Left kidney (tissue), 2 donors: ENCODE measurements around the gene STX11. TPM values are rescaled to one million over a fixed set of nuclear protein-coding genes. Genes with fewer than 3 reads are reported as not detected.

ENCODE experiments used
- DNase-seq: peaks from one replicate; pipeline ENCODE4 v3.0.0-alpha.2; 2013
- polyA plus RNA-seq: library from polyadenylated mRNA; unstranded; fragments of 120-200 nt; gene quantifications from one replicate; pipeline ENCODE4 v1.2.1, GENCODE V29; 2013; ENCODE audit not compliant: insufficient read length

STX11 gene
- polyA plus RNA-seq, 1 donor = 0.27 TPM

- DNase-seq = no peak
Observed at GRCh38 chr6:144141470-144141869, 8.8 kb upstream of the STX11 start.

DNA sequence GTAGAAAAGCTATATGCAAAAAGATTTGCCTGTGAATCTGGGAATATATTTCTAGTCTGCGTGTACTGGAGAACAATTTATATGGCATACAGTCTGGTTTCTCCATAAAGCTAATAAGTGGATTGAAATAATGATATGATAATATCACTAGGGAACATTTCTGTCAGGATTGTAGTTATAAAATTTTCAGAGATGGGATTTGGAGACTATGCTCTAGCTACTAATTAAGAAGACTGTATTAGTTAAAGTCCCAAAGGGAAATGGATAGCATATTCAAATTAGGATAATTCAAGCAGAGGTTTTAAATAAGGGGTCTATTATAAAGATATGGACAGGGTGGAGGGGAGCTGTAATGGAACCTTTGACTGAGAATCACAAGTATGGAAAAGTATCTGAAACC lies 7.2 kb upstream of the STX11 start:
- no peak for DNase-seq

DNA sequence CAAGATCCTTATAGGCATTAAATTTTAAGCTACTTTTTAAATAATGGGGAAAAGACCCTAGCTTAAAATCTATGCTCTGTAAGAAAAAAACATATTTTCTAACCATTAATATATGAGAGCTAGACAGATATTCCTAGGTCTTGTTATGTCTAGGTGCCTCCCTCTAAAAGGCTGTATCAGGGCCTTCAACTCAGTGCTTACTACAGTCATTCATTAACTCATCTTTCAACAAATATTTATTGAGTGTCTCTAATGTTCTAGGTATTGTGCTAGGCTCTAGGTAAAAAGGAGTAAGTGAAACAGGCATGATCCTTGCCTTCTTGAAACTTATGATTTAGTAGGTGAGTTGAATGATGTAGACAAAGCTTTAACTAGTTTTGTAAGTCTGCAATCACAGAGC lies 6.4 kb upstream of the STX11 start:
- DNase-seq = no peak

- DNase-seq = no peak
Observed at GRCh38 chr6:144144996-144145395, 5.3 kb upstream of the STX11 start.

- DNase-seq = no peak
Observed at GRCh38 chr6:144145541-144145940, 4.8 kb upstream of the STX11 start.

DNA sequence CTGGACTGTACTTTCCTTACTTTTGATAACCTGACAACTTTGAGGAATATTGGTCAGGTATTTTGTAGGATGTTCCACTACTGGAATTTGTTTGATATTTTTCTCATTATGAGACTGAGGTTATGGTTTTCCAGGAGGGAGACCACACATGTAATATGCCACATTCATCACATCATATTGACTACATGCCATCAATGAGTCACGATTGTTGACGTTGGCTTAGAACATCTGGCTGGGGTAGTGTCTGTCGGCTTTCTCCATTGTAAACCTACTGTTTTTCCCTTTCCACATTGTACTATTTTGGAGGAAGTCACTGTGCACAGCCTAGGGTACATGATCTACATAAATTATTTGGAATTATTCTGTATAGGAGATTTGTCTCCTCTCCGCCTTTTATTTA lies 1.4 kb upstream of the STX11 start:
- DNase-seq = no peak

DNA sequence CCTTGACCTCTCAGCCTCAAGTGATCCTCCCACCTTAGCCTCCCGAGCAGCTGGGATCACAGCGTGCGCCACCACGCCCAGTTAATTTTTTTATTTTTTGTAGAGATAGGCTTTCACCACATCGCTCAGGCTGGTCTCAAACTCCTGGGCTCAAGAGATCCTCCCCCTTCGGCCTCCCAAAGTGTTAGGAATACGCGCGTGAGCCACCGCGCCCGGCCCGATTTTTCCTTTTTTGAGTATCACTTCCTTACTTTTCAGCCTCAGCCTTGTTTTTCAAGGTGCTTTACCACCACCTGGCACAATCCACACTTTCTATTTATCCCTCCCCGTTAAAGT lies 791 bp upstream of the STX11 start:
- DNase-seq = no peak

GRCh38 chr6:144150710-144151657 lies 667 bp downstream of the STX11 start:
- DNase-seq = peak; percentile 21

- no peak for DNase-seq
Observed at GRCh38 chr6:144152334-144152900, 2.1 kb downstream of the STX11 start.

DNA sequence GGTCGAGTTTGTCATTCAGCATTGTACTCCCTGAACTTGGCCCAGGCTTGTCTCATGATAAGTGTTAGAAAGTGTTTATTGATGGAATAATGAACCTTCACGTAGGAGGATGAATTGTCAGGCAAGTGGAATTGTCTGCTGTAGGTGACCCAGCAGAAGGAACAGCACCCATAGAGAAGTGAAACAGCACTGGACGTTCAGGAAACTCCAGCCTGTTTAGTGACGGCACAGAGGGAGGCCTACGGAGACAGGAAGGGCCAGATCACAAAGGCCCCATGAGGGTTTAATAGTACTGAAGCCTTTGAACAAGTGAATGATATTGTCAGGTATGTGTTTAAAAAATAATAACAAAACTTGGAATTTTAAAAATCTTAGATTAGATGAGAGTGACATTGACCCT lies 2.9 kb downstream of the STX11 start:
- no peak for DNase-seq

DNA sequence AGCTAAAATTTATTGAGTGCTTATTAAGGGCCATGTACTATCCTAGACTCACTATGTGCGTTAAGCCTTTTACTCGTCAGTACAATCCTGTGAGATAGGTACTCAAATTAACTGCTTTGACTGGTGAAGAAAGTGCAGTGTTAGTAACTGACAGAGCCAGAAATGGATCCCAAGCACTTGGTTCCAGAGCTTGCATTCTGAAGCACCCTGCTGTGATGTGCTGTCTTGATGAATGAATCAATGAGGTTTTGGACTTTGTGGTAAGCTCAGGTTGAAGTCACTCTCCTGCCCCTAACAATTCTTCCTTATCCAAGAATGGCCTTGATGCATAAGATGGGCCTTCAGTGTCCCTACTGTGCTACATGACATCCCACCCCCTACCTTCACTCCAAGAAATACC lies 3.7 kb downstream of the STX11 start:
- DNase-seq = no peak

GRCh38 chr6:144155529-144155928 lies 5.2 kb downstream of the STX11 start:
- no peak for DNase-seq

DNA sequence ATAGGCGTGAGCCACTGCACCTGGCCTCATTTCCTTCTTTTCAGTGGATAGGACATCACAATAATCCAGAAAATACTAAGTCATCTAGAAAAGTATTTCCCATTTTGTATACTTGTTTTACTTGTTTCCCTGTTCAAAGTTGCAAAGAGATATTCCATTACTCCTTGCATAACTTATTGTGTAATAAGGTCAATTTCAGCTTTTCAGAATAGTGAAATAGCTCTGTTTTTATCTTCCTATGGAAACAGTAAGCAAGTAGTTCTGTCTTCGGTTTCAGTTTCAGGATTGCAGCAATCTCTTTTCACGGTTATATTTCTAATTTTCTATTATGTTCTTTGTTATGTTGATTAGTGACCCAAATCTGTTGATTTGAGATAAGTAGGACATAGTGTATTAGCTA lies 6.0 kb downstream of the STX11 start:
- DNase-seq = no peak

- no peak for DNase-seq
Observed at GRCh38 chr6:144156991-144157390, 6.7 kb downstream of the STX11 start.

- no peak for DNase-seq
Observed at GRCh38 chr6:144158133-144158532, 7.8 kb downstream of the STX11 start.

- no peak for DNase-seq
Observed at GRCh38 chr6:144159223-144159622, 8.9 kb downstream of the STX11 start.

- DNase-seq = no peak
Observed at GRCh38 chr6:144159742-144160141, 9.4 kb downstream of the STX11 start.

GRCh38 chr6:144160431-144161005 lies 10.2 kb downstream of the STX11 start:
- DNase-seq = no peak

GRCh38 chr6:144161975-144162374 lies 11.7 kb downstream of the STX11 start:
- no peak for DNase-seq

DNA sequence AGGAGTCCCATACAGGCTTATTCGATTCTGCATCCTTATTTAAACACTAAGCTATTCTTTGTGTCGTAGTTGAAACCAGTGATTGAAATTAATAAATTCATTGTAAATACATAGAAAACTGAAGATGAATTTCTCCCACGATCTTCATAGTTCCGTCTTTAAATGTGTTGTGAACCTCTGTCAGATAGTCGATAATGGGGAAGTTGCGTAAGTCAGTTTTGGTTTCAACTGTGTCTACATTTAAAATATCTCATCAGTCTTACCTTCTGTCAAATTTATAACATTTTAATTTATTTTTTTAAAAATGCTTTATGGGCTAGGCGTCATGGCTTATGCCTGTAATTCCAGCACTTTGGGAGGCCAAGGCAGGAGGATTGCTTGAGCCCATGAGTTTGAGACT lies 12.7 kb downstream of the STX11 start:
- no peak for DNase-seq

DNA sequence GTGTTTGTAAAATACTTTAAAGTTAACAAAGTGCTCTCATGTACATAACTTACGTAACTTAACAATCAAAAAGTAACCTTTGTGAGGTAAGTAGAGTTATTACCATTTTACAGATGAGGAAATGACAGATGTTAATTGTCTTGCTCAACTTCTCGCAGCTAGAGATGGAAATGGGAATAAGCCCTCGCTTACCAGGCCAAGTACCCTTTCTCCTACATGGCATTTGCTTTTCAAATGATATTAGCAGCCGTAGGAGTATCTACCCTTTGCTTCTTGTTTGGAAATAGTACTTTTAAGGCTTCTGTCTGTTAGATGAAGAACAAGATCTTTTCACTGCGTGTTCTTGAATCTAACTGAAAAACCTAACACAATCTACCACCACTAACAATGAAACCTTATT lies 15.5 kb downstream of the STX11 start:
- no peak for DNase-seq

DNA sequence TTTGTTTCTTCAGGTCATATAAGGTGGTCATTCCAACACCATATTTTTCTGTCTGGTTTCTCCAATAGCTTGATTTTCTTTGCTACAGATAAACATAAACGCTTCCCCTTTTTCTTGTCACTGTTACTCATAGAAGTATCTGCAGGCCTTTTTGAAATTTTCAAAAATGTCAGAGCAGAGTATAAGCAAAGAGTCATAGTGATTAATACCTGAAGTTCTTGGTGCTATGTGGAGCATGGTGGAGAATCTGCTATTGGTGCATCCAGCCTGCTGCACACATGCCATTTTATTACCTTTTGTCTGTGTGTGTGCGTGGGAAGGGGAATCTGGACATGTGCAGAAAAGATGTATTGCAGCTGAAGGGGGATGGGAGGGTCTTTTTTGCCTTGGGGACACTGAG lies 19.7 kb downstream of the STX11 start:
- no peak for DNase-seq

DNA sequence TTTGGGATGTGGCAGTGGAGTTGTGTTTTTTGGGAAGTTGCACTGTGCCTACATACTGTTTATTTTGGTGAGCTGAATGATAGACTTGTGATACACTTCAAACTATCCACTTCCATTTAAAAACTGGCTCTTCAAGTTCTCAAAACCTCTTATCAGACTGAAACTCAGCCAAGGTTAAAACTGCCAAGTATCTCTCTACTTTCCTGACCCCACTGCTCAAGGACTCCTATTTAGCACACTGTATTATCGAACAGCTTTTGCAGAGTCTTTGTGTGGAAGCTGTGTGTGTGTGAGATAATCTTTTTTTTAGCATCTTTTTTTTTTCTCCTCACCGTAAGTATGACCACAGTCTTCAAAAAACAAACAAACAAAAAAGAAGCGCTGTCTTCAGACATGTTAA lies 21.1 kb downstream of the STX11 start:
- DNase-seq = no peak

DNA sequence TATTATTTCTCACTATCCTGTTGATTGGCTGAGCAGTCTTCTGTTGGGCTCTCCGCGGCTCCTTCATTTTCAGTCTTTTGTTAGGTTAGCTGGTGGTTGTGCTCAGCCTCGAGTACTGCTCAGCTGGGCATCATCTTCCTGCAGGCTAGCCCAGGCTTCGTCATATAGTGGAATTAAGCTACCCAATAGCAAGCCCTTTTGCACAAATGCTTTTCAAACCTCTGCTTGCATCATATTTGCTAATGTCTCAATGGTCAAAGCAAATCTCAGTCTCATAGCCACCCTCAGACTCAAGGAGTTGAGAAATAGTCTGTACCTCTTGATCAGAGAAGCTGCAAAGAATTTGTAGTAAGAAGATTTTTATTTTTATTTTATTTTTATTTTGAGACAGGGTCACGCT lies 23.7 kb downstream of the STX11 start:
- DNase-seq = no peak
